Erythroblast (primary cell): ENCODE data around the gene ADCY6.

Experiments used
- GATA1 ChIP-seq: IDR thresholded peaks from 2 replicates; pipeline ENCODE4 v1.6.1; 2011; ENCODE audit warnings: low read depth, mild to moderate bottlenecking, control low read depth, low read length, moderate library complexity
- POLR2A ChIP-seq: IDR thresholded peaks from 2 replicates; pipeline ENCODE4 v1.6.1; 2011; ENCODE audit warnings: mild to moderate bottlenecking, low read length

DNA sequence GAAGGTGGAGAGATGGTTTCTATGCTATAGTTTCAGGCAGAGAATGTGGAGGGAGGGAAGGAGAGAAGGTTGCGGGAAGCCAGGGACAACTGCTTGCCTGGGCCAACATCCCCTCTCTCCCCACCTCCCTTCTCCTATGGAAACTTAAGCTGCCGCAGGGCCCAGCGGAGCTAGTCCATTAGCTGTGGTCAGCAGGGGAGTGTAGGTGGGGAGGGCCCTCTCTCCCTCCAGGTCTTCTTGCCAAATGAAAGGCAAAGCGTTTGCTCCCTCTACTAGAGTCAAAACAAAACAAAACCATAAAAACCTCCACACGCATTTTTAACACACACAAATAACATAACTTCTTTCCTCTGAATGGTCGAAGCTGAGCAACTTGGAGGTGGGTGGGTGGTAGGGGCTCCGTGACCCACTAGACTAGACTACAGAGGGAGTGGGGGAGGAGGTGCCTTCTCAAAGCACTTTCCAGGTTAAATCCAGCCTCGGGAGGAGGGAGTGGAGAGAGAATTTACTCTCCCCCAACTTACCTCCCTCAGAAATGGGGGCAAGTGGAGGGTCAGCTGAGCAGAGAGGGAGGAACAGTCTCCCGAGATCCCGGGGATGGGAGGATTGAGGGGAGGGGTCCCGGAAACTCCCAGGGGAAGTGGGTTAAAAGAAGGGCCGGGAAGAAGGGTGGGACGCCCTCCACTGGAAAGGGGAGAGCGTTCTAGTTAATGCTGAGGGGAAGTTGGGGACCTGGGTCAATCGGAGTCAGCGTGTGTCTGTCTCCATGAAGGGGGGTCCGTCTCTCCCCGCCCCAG is 24.8 kb upstream of the ADCY6 start:
- TF ChIP-seq POLR2A: no peak
- no peak for TF ChIP-seq GATA1
